Activated T-cell treated with anti-CD3 and anti-CD28 coated beads for 4 hours (primary cell): ENCODE results near the gene GTF2F1.
"Not testable (repeated sequence)": the region's sequence is repeated elsewhere in the genome, so short reads cannot be mapped to it uniquely, and the experiment has no call there.

Experiments
- DNase-seq: peaks from one replicate; pipeline ENCODE4 v3.0.0-alpha.2; 2020

Gene GTF2F1

GRCh38 chr19:6417713-6418561, 25.0 kb upstream of the GTF2F1 start:
- no peak for DNase-seq

- no peak for DNase-seq
Measured at GRCh38 chr19:6416658-6417405, 23.9 kb upstream of the GTF2F1 start.

- no peak for DNase-seq
Measured at GRCh38 chr19:6415591-6416190, 22.7 kb upstream of the GTF2F1 start.

- DNase-seq, result no peak
Measured at GRCh38 chr19:6414793-6415590, 22.0 kb upstream of the GTF2F1 start.

GRCh38 chr19:6413721-6414643, 21.0 kb upstream of the GTF2F1 start:
- DNase-seq, result no peak

- no peak for DNase-seq
Measured at GRCh38 chr19:6413291-6413690, 20.3 kb upstream of the GTF2F1 start.

GRCh38 chr19:6412447-6413091, 19.6 kb upstream of the GTF2F1 start:
- DNase-seq, result no peak

GRCh38 chr19:6412061-6412446, 19.1 kb upstream of the GTF2F1 start:
- DNase-seq, result no peak

GRCh38 chr19:6409346-6409745, 16.4 kb upstream of the GTF2F1 start:
- DNase-seq, result no peak

GRCh38 chr19:6406401-6406800, 13.4 kb upstream of the GTF2F1 start:
- DNase-seq, result no peak

- DNase-seq, result no peak
Measured at GRCh38 chr19:6402837-6403608, 10.1 kb upstream of the GTF2F1 start.

- no peak for DNase-seq
Measured at GRCh38 chr19:6402058-6402457, 9.1 kb upstream of the GTF2F1 start.

- DNase-seq, result not testable (repeated sequence)
Measured at GRCh38 chr19:6400062-6400944, 7.3 kb upstream of the GTF2F1 start.

GRCh38 chr19:6396305-6396704, 3.3 kb upstream of the GTF2F1 start:
- DNase-seq, result no peak

GRCh38 chr19:6394831-6395230, 1.9 kb upstream of the GTF2F1 start:
- no peak for DNase-seq

- DNase-seq, result no peak
Measured at GRCh38 chr19:6393983-6394412, 1.0 kb upstream of the GTF2F1 start.

GRCh38 chr19:6392221-6393073, 517 bp downstream of the GTF2F1 start:
- DNase-seq, result no peak

- no peak for DNase-seq
Measured at GRCh38 chr19:6387372-6387771, 5.6 kb downstream of the GTF2F1 start.
